Measurements from ENCODE around the gene SNTG2.

SNTG2 gene

GRCh38 chr2:1251520-1251919, 300.9 kb downstream of the SNTG2 start:
- H3K27me3 Mint-ChIP-seq = no peaks in the 10 kb centered on the region
- no peak overlapping the region for H3K27ac Mint-ChIP-seq
- no peaks in the 10 kb centered on the region for H3K36me3 Mint-ChIP-seq
- no peak overlapping the region for H3K4me3 Mint-ChIP-seq
- no peak for ATAC-seq
- H3K9me3 Mint-ChIP-seq = no peaks in the 10 kb centered on the region
- no peaks in the 10 kb centered on the region for H3K4me1 Mint-ChIP-seq

- no peaks in the 10 kb centered on the region for H3K9me3 Mint-ChIP-seq
- no peak for ATAC-seq
- no peaks in the 10 kb centered on the region for H3K27me3 Mint-ChIP-seq
- H3K4me3 Mint-ChIP-seq = no peak overlapping the region
- H3K36me3 Mint-ChIP-seq = no peaks in the 10 kb centered on the region
- H3K4me1 Mint-ChIP-seq = no peaks in the 10 kb centered on the region
- H3K27ac Mint-ChIP-seq = no peak overlapping the region
Measured at GRCh38 chr2:1253629-1254028, 303.0 kb downstream of the SNTG2 start.

GRCh38 chr2:1254662-1255343, 304.2 kb downstream of the SNTG2 start:
- Mint-ChIP-seq H3K27me3 (no peaks in the 10 kb centered on the region), H3K4me3 (no peak overlapping the region), H3K27ac (no peak overlapping the region), H3K36me3 (no peaks in the 10 kb centered on the region), H3K4me1 (no peaks in the 10 kb centered on the region), H3K9me3 (no peaks in the 10 kb centered on the region)
- ATAC-seq = no peak

GRCh38 chr2:1256632-1257324, 306.1 kb downstream of the SNTG2 start:
- ATAC-seq = no peak
- H3K27ac Mint-ChIP-seq = no peak overlapping the region
- H3K27me3 Mint-ChIP-seq = no peaks in the 10 kb centered on the region
- no peak overlapping the region for H3K4me3 Mint-ChIP-seq
- H3K9me3 Mint-ChIP-seq = no peaks in the 10 kb centered on the region
- H3K36me3 Mint-ChIP-seq = no peaks in the 10 kb centered on the region
- H3K4me1 Mint-ChIP-seq = no peaks in the 10 kb centered on the region

- H3K4me1 Mint-ChIP-seq = no peaks in the 10 kb centered on the region
- H3K9me3 Mint-ChIP-seq = no peaks in the 10 kb centered on the region
- no peak overlapping the region for H3K27ac Mint-ChIP-seq
- H3K27me3 Mint-ChIP-seq = no peaks in the 10 kb centered on the region
- H3K4me3 Mint-ChIP-seq = no peak overlapping the region
- no peaks in the 10 kb centered on the region for H3K36me3 Mint-ChIP-seq
- no peak for ATAC-seq
Measured at GRCh38 chr2:1257334-1257733, 306.7 kb downstream of the SNTG2 start.

- no peak overlapping the region for H3K27ac Mint-ChIP-seq
- no peak for ATAC-seq
- H3K4me1 Mint-ChIP-seq = no peaks in the 10 kb centered on the region
- H3K4me3 Mint-ChIP-seq = no peak overlapping the region
- H3K27me3 Mint-ChIP-seq = no peaks in the 10 kb centered on the region
- H3K9me3 Mint-ChIP-seq = no peaks in the 10 kb centered on the region
- H3K36me3 Mint-ChIP-seq = no peaks in the 10 kb centered on the region
Measured at GRCh38 chr2:1259746-1260145, 309.1 kb downstream of the SNTG2 start.

- H3K27ac Mint-ChIP-seq = no peak overlapping the region
- no peaks in the 10 kb centered on the region for H3K36me3 Mint-ChIP-seq
- no peaks in the 10 kb centered on the region for H3K27me3 Mint-ChIP-seq
- no peak for ATAC-seq
- H3K9me3 Mint-ChIP-seq = peaks cover 3% of the 10 kb centered on the region
- H3K4me3 Mint-ChIP-seq = no peak overlapping the region
- no peaks in the 10 kb centered on the region for H3K4me1 Mint-ChIP-seq
Measured at GRCh38 chr2:1262609-1263008, 312.0 kb downstream of the SNTG2 start.

GRCh38 chr2:1265454-1265853, 314.8 kb downstream of the SNTG2 start:
- Mint-ChIP-seq H3K27ac (no peak overlapping the region), H3K27me3 (no peaks in the 10 kb centered on the region), H3K4me1 (no peaks in the 10 kb centered on the region), H3K4me3 (no peak overlapping the region), H3K9me3 (peaks cover 3% of the 10 kb centered on the region), H3K36me3 (no peaks in the 10 kb centered on the region)
- no peak for ATAC-seq

- H3K27ac Mint-ChIP-seq = no peak overlapping the region
- peaks cover 3% of the 10 kb centered on the region for H3K9me3 Mint-ChIP-seq
- no peak overlapping the region for H3K4me3 Mint-ChIP-seq
- ATAC-seq = no peak
- no peaks in the 10 kb centered on the region for H3K4me1 Mint-ChIP-seq
- no peaks in the 10 kb centered on the region for H3K27me3 Mint-ChIP-seq
- no peaks in the 10 kb centered on the region for H3K36me3 Mint-ChIP-seq
Measured at GRCh38 chr2:1266351-1266750, 315.7 kb downstream of the SNTG2 start.

GRCh38 chr2:1268034-1268433, 317.4 kb downstream of the SNTG2 start:
- Mint-ChIP-seq H3K4me3 (no peak overlapping the region), H3K27me3 (no peaks in the 10 kb centered on the region), H3K4me1 (no peaks in the 10 kb centered on the region), H3K9me3 (peaks cover 3% of the 10 kb centered on the region), H3K36me3 (no peaks in the 10 kb centered on the region), H3K27ac (no peak overlapping the region)
- ATAC-seq = no peak

- H3K4me1 Mint-ChIP-seq = no peaks in the 10 kb centered on the region
- H3K36me3 Mint-ChIP-seq = no peaks in the 10 kb centered on the region
- H3K9me3 Mint-ChIP-seq = peaks cover 6% of the 10 kb centered on the region
- no peak for ATAC-seq
- no peak overlapping the region for H3K27ac Mint-ChIP-seq
- no peaks in the 10 kb centered on the region for H3K27me3 Mint-ChIP-seq
- no peak overlapping the region for H3K4me3 Mint-ChIP-seq
Measured at GRCh38 chr2:1269812-1270211, 319.2 kb downstream of the SNTG2 start.

- no peak overlapping the region for H3K27ac Mint-ChIP-seq
- H3K27me3 Mint-ChIP-seq = no peaks in the 10 kb centered on the region
- no peak for ATAC-seq
- no peaks in the 10 kb centered on the region for H3K4me1 Mint-ChIP-seq
- H3K36me3 Mint-ChIP-seq = no peaks in the 10 kb centered on the region
- no peak overlapping the region for H3K4me3 Mint-ChIP-seq
- H3K9me3 Mint-ChIP-seq = peaks cover 10% of the 10 kb centered on the region
Measured at GRCh38 chr2:1272835-1273234, 322.2 kb downstream of the SNTG2 start.

GRCh38 chr2:1277634-1278033, 327.0 kb downstream of the SNTG2 start:
- Mint-ChIP-seq H3K4me1 (no peaks in the 10 kb centered on the region), H3K27ac (no peak overlapping the region), H3K9me3 (peaks cover 16% of the 10 kb centered on the region), H3K36me3 (no peaks in the 10 kb centered on the region), H3K4me3 (no peak overlapping the region), H3K27me3 (no peaks in the 10 kb centered on the region)
- peak; percentile 39 for ATAC-seq

- peaks cover 16% of the 10 kb centered on the region for H3K9me3 Mint-ChIP-seq
- H3K27ac Mint-ChIP-seq = no peak overlapping the region
- ATAC-seq = no peak
Measured at GRCh38 chr2:1278125-1278524, 327.5 kb downstream of the SNTG2 start.

GRCh38 chr2:1278861-1279260, 328.2 kb downstream of the SNTG2 start:
- Mint-ChIP-seq H3K4me1 (no peaks in the 10 kb centered on the region), H3K4me3 (no peak overlapping the region), H3K36me3 (no peaks in the 10 kb centered on the region), H3K27me3 (no peaks in the 10 kb centered on the region), H3K27ac (no peak overlapping the region), H3K9me3 (peaks cover 16% of the 10 kb centered on the region)
- no peak for ATAC-seq

More at GRCh38 chr2:1278125-1278524, 327.5 kb downstream of the SNTG2 start:
- H3K4me3 Mint-ChIP-seq = no peak overlapping the region
- H3K4me1 Mint-ChIP-seq = no peaks in the 10 kb centered on the region
- H3K27me3 Mint-ChIP-seq = no peaks in the 10 kb centered on the region
- no peaks in the 10 kb centered on the region for H3K36me3 Mint-ChIP-seq

GRCh38 chr2:1282552-1282951, 331.9 kb downstream of the SNTG2 start:
- H3K4me3 Mint-ChIP-seq = no peak overlapping the region
- H3K4me1 Mint-ChIP-seq = no peaks in the 10 kb centered on the region
- no peaks in the 10 kb centered on the region for H3K36me3 Mint-ChIP-seq
- peaks cover 5% of the 10 kb centered on the region for H3K9me3 Mint-ChIP-seq
- no peaks in the 10 kb centered on the region for H3K27me3 Mint-ChIP-seq
- H3K27ac Mint-ChIP-seq = no peak overlapping the region
- ATAC-seq = no peak
